ENCODE measurements around the gene CEP72.

GRCh38 chr5:594226-594860, 17.8 kb upstream of the CEP72 start:
- TF ChIP-seq CTCF (IDR thresholded peaks at IDR 0.05) (no peak), ZFX (IDR thresholded peaks at IDR 0.05; ENCODE audit: borderline replicate concordance) (no peak)

Measured in 22Rv1 (cell line).